ENCODE results near the gene ZNF207.
"Not testable (repeated sequence)": the region's sequence is repeated elsewhere in the genome, so short reads cannot be mapped to it uniquely, and the experiment has no call there.

ZNF207 gene

DNA sequence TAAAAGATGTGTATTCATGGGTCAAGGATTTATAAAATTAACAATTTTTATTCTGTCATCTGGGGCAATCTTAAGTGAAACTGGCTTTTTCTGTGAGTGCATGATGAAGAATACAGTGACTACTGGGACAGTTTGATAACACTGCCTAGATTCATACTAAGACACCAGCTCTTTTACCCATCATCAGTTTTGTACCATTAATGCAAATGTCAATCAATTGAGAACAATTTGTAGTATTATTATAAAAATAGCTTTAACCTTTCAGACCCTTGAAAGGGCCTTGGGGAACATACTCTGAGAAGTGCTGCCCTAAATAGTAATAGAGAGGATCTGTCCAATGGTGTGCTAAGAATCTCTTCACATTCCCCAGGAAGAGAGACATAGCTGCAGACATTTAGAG lies 49.0 kb downstream of the ZNF207 start (continued):
- TF ChIP-seq ZFP3 (CRISPR knock-in tag; IDR thresholded peaks at IDR 0.05) (no peak), ZNF70 (CRISPR knock-in tag; IDR thresholded peaks at IDR 0.05) (no peak)

DNA sequence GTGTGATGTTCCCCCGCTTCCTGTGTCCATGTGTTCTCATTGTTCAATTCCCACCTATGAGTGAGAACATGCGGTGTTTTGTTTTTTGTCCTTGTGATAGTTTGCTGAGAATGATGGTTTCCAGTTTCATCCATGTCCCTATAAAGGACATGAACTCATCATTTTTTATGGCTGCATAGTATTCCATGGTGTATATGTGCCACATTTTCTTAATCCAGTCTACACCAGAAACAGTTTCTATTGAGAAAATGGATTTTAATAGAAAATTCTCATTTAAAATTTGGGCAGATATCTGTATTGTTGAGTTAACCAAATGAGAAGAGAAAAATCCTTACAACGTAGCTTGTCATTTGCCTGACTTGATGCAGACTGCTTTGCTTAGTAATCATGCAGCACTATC lies 60.1 kb downstream of the ZNF207 start:
- ATAC-seq = not testable (repeated sequence)

DNA sequence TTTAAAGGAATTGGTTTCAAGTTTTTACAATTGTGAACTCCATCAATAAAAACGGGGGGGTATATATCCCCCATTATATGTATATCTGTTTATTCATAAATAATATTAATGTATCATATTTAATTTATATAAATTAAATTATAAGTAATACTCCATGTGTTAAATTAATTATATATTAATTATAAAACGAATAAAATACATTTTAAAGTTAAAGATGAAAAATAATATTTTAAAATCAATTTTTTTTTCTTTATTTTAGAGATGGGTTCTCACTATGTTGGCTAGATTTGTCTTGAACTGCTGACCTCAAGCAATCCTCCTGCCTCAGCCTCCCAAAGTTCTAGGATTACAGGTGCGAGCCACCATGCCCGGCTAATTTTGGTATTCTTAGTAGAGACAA lies 76.9 kb downstream of the ZNF207 start:
- TF ChIP-seq BACH2 (CRISPR knock-in tag; IDR thresholded peaks at IDR 0.05; ENCODE audit: borderline replicate concordance) (no peak), OSR1 (CRISPR knock-in tag; IDR thresholded peaks at IDR 0.05) (no peak), TCF4 (CRISPR knock-in tag; IDR thresholded peaks at IDR 0.05; ENCODE audit: borderline replicate concordance) (no peak), ZNF8 (CRISPR knock-in tag; IDR thresholded peaks at IDR 0.05) (no peak), ISL1 (CRISPR knock-in tag; IDR thresholded peaks at IDR 0.05) (no peak), CSDC2 (CRISPR knock-in tag; IDR thresholded peaks at IDR 0.05) (no peak)
- TF ChIP-seq, protein P1, sequence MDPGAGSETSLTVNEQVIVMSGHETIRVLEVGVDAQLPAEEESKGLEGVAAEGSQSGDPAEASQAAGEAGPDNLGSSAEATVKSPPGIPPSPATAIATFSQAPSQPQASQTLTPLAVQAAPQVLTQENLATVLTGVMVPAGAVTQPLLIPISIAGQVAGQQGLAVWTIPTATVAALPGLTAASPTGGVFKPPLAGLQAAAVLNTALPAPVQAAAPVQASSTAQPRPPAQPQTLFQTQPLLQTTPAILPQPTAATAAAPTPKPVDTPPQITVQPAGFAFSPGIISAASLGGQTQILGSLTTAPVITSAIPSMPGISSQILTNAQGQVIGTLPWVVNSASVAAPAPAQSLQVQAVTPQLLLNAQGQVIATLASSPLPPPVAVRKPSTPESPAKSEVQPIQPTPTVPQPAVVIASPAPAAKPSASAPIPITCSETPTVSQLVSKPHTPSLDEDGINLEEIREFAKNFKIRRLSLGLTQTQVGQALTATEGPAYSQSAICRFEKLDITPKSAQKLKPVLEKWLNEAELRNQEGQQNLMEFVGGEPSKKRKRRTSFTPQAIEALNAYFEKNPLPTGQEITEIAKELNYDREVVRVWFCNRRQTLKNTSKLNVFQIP (CRISPR knock-in tag; IDR thresholded peaks at IDR 0.05; ENCODE audit: borderline replicate concordance, low read depth) = no peak

DNA sequence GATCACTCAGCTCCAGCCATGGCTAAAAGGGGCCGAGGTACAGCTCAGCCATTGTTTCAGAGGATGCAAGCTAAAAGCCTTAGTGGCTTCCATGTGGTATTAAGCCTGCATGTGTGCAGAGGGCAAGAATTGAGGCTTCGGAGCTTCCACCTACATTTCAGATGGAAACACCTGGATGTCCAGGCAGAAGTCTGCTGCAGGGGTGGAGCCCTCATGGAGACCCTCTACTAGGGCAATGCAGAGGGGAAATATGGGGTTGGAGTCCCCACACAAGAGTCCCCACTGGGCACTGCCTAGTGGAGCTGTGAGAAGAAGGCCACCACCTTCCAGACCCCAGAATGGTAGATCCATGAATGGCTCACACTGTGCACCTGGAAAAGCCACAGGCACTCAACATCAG lies 79.6 kb downstream of the ZNF207 start:
- TF ChIP-seq ZFP3 (CRISPR knock-in tag; IDR thresholded peaks at IDR 0.05) = no peak
- no peak for TF ChIP-seq ARNTL (CRISPR knock-in tag; IDR thresholded peaks at IDR 0.05; ENCODE audit: borderline replicate concordance, low read depth)
- no peak for TF ChIP-seq BACH2 (CRISPR knock-in tag; IDR thresholded peaks at IDR 0.05; ENCODE audit: borderline replicate concordance)
- TF ChIP-seq, protein P1 (CRISPR knock-in tag; IDR thresholded peaks at IDR 0.05; ENCODE audit: borderline replicate concordance, low read depth) = no peak
- TF ChIP-seq ZNF70 (CRISPR knock-in tag; IDR thresholded peaks at IDR 0.05) = no peak
- TF ChIP-seq ISL1 (CRISPR knock-in tag; IDR thresholded peaks at IDR 0.05) = no peak
- TF ChIP-seq ZNF8 (CRISPR knock-in tag; IDR thresholded peaks at IDR 0.05) = no peak
- TF ChIP-seq, protein P2, sequence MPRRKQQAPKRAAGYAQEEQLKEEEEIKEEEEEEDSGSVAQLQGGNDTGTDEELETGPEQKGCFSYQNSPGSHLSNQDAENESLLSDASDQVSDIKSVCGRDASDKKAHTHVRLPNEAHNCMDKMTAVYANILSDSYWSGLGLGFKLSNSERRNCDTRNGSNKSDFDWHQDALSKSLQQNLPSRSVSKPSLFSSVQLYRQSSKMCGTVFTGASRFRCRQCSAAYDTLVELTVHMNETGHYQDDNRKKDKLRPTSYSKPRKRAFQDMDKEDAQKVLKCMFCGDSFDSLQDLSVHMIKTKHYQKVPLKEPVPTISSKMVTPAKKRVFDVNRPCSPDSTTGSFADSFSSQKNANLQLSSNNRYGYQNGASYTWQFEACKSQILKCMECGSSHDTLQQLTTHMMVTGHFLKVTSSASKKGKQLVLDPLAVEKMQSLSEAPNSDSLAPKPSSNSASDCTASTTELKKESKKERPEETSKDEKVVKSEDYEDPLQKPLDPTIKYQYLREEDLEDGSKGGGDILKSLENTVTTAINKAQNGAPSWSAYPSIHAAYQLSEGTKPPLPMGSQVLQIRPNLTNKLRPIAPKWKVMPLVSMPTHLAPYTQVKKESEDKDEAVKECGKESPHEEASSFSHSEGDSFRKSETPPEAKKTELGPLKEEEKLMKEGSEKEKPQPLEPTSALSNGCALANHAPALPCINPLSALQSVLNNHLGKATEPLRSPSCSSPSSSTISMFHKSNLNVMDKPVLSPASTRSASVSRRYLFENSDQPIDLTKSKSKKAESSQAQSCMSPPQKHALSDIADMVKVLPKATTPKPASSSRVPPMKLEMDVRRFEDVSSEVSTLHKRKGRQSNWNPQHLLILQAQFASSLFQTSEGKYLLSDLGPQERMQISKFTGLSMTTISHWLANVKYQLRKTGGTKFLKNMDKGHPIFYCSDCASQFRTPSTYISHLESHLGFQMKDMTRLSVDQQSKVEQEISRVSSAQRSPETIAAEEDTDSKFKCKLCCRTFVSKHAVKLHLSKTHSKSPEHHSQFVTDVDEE (CRISPR knock-in tag; IDR thresholded peaks at IDR 0.05) = no peak
- no peak for TF ChIP-seq SNAI2 (CRISPR knock-in tag; IDR thresholded peaks at IDR 0.05)

More for the DNA sequence above, 76.9 kb downstream of the ZNF207 start:
- ATAC-seq = no peak

More for the DNA sequence above, 79.6 kb downstream of the ZNF207 start:
- ATAC-seq = no peak
